ENCODE measurements around the gene CCSER1.
"Not testable (repeated sequence)": the region's sequence is repeated elsewhere in the genome, so short reads cannot be mapped to it uniquely, and the experiment has no call there.

CCSER1 gene

DNA sequence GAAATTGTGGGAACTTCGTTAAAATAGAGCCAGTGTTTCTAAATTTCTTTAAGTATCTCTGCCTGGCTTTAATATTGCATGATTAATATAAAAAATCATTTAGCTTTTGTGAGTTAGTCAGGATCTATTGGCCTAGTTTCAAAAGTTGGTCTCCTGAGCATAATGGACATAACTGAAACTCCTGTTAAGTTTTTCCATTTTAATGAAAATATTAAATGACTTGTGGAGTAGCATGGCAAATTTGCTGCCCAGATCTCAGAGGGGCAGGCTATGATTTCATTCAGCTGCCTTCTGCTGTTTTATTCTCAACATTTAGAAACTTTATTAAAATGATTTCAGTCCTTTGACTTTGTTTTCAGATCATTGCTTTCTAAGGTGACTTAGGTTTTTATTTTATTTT lies 1213.6 kb downstream of the CCSER1 start:
- no peaks in the 10 kb centered on the region for H3K36me3 ChIP-seq (ENCODE audit: insufficient read depth, low read length)
- H3K79me2 ChIP-seq (ENCODE audit: insufficient read depth, low read length), result no peaks in the 10 kb centered on the region
- no peaks in the 10 kb centered on the region for H3K4me1 ChIP-seq (ENCODE audit: insufficient read depth, low read length, poor library complexity, severe bottlenecking)
- H3K4me2 ChIP-seq (ENCODE audit: low read depth, low read length, poor library complexity, severe bottlenecking), result no peak overlapping the region
- H4K20me1 ChIP-seq (ENCODE audit: insufficient read depth, low read length, poor library complexity, severe bottlenecking), result no peaks in the 10 kb centered on the region
- no peaks in the 10 kb centered on the region for H3K9me2 ChIP-seq (replicated peaks; ENCODE audit: low read depth, low read length)
- H3K9ac ChIP-seq (ENCODE audit: low read depth, low read length, poor library complexity, severe bottlenecking), result no peak overlapping the region
- H3F3A ChIP-seq (ENCODE audit: low read depth), result no peaks in the 10 kb centered on the region
- H3K27me3 ChIP-seq (ENCODE audit: insufficient read depth, low read length, poor library complexity, severe bottlenecking), result no peaks in the 10 kb centered on the region
- H3K4me3 ChIP-seq (ENCODE audit: low read length, poor library complexity, severe bottlenecking), result no peak overlapping the region
- H2AFZ ChIP-seq (ENCODE audit: low read length), result no peak overlapping the region
- TF ChIP-seq, protein P1, sequence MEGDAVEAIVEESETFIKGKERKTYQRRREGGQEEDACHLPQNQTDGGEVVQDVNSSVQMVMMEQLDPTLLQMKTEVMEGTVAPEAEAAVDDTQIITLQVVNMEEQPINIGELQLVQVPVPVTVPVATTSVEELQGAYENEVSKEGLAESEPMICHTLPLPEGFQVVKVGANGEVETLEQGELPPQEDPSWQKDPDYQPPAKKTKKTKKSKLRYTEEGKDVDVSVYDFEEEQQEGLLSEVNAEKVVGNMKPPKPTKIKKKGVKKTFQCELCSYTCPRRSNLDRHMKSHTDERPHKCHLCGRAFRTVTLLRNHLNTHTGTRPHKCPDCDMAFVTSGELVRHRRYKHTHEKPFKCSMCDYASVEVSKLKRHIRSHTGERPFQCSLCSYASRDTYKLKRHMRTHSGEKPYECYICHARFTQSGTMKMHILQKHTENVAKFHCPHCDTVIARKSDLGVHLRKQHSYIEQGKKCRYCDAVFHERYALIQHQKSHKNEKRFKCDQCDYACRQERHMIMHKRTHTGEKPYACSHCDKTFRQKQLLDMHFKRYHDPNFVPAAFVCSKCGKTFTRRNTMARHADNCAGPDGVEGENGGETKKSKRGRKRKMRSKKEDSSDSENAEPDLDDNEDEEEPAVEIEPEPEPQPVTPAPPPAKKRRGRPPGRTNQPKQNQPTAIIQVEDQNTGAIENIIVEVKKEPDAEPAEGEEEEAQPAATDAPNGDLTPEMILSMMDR (conservative IDR thresholded peaks at IDR 0.05; ENCODE audit: low read length), result no peak
- TF ChIP-seq EZH2phosphoT487 (IDR thresholded peaks at IDR 0.05; ENCODE audit: borderline replicate concordance), result no peak
- H3K9me3 ChIP-seq (ENCODE audit: insufficient read depth, low read depth, low read length), result no peaks in the 10 kb centered on the region

DNA sequence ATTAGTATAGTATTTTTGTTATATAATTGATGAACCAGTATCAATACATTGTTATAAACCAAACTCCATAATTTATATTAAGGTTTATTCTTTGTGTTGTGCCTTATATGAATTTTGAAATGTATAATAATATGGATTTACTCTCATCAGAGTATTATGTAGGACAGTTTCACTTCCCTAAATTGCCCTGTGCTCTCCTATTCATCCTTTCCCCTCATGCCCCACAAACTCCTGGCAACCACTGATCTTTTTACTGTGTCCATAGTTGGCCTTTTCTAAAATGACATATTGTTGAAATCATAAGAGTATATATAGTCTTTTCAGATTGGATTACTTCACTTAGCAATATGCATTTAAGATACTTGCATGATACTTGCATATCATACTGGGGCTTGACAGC lies 1218.4 kb downstream of the CCSER1 start:
- H4K20me1 ChIP-seq (ENCODE audit: insufficient read depth, low read length, poor library complexity, severe bottlenecking), result no peaks in the 10 kb centered on the region
- H3K36me3 ChIP-seq (ENCODE audit: insufficient read depth, low read length), result no peaks in the 10 kb centered on the region
- H2AFZ ChIP-seq (ENCODE audit: low read length), result no peak overlapping the region
- H3K4me3 ChIP-seq (ENCODE audit: low read length, poor library complexity, severe bottlenecking), result no peak overlapping the region
- no peaks in the 10 kb centered on the region for H3K27me3 ChIP-seq (ENCODE audit: insufficient read depth, low read length, poor library complexity, severe bottlenecking)
- no peak overlapping the region for H3K4me2 ChIP-seq (ENCODE audit: low read depth, low read length, poor library complexity, severe bottlenecking)
- no peaks in the 10 kb centered on the region for H3K9me3 ChIP-seq (ENCODE audit: insufficient read depth, low read depth, low read length)
- H3K9me2 ChIP-seq (replicated peaks; ENCODE audit: low read depth, low read length), result no peaks in the 10 kb centered on the region
- H3K9ac ChIP-seq (ENCODE audit: low read depth, low read length, poor library complexity, severe bottlenecking), result no peak overlapping the region
- H3F3A ChIP-seq (ENCODE audit: low read depth), result no peaks in the 10 kb centered on the region
- H3K4me1 ChIP-seq (ENCODE audit: insufficient read depth, low read length, poor library complexity, severe bottlenecking), result no peaks in the 10 kb centered on the region
- TF ChIP-seq EZH2phosphoT487 (IDR thresholded peaks at IDR 0.05; ENCODE audit: borderline replicate concordance), result no peak
- TF ChIP-seq, protein P1 (conservative IDR thresholded peaks at IDR 0.05; ENCODE audit: low read length), result no peak
- H3K79me2 ChIP-seq (ENCODE audit: insufficient read depth, low read length), result no peaks in the 10 kb centered on the region

DNA sequence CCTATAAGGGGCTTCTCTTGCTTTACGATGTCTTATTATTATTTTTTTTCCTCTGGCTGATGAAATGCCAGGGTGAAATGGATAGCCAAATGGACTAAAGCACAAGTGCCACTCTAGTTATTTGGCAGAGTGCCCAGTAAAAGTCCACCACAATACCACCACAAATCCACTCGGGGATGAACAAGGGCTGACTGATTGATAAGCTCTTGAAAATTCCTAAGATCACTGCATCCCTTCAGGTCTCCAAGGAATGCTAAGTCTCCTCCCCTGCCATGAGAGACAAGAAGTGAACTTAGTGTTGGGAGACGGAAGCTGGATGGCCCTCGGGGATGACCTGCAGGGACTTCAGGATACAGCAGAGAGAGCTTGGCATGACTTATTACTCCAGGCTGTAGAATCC lies 1229.3 kb downstream of the CCSER1 start:
- H3F3A ChIP-seq (ENCODE audit: low read depth); H4K20me1 ChIP-seq (ENCODE audit: insufficient read depth, low read length, poor library complexity, severe bottlenecking); H3K4me1 ChIP-seq (ENCODE audit: insufficient read depth, low read length, poor library complexity, severe bottlenecking); H3K4me3 ChIP-seq (ENCODE audit: low read length, poor library complexity, severe bottlenecking); H3K4me2 ChIP-seq (ENCODE audit: low read depth, low read length, poor library complexity, severe bottlenecking); H2AFZ ChIP-seq (ENCODE audit: low read length); H3K9me2 ChIP-seq (replicated peaks; ENCODE audit: low read depth, low read length); H3K27me3 ChIP-seq (ENCODE audit: insufficient read depth, low read length, poor library complexity, severe bottlenecking); H3K79me2 ChIP-seq (ENCODE audit: insufficient read depth, low read length); H3K9me3 ChIP-seq (ENCODE audit: insufficient read depth, low read depth, low read length); H3K36me3 ChIP-seq (ENCODE audit: insufficient read depth, low read length); H3K9ac ChIP-seq (ENCODE audit: low read depth, low read length, poor library complexity, severe bottlenecking): not testable (repeated sequence)

DNA sequence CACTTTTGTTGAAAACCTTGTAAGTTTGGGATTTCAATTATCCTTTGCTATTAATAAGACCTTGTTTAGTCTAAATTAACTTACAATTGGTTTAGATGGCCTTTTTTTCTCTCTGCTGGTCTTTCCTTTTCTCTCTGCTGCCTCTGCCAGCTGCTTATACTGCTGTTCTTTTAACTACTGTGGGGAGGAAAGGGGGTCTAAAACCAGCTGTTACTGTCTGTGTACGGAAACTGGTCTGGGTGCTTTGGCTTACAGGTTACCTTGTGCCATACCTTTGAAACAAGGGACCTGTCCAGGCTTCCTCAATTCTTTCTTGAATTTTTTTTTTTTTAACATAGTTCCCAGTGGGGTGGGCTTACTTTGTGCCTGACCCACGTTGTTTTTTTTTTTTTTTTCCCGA lies 1230.8 kb downstream of the CCSER1 start:
- H3K36me3 ChIP-seq (ENCODE audit: insufficient read depth, low read length); H3K9me3 ChIP-seq (ENCODE audit: insufficient read depth, low read depth, low read length); H3K4me2 ChIP-seq (ENCODE audit: low read depth, low read length, poor library complexity, severe bottlenecking); H3K4me3 ChIP-seq (ENCODE audit: low read length, poor library complexity, severe bottlenecking); H3K79me2 ChIP-seq (ENCODE audit: insufficient read depth, low read length); H3K9me2 ChIP-seq (replicated peaks; ENCODE audit: low read depth, low read length); H3K27me3 ChIP-seq (ENCODE audit: insufficient read depth, low read length, poor library complexity, severe bottlenecking); H4K20me1 ChIP-seq (ENCODE audit: insufficient read depth, low read length, poor library complexity, severe bottlenecking); H3K4me1 ChIP-seq (ENCODE audit: insufficient read depth, low read length, poor library complexity, severe bottlenecking); H2AFZ ChIP-seq (ENCODE audit: low read length); H3F3A ChIP-seq (ENCODE audit: low read depth); H3K9ac ChIP-seq (ENCODE audit: low read depth, low read length, poor library complexity, severe bottlenecking): not testable (repeated sequence)

DNA sequence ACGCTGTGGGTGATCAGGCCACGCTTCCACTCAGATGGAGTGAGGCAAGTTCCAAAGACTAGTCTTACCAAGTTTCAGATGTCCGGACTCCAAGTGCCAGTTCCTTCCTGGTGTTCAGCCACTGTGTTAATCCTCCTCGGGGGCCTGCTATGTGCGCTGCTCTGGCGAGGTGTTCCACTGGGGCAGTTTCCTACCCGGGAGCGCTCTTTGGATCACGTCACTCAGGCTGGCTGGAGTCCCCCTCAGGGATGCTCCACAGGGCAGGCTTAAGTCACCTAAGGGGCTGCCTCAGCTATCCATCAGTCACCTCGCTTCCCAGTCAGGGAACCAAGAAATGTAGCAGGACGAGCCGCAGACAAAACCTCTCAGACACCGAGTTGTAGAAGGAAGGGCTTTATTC lies 1231.4 kb downstream of the CCSER1 start:
- not testable (repeated sequence) for H2AFZ ChIP-seq (ENCODE audit: low read length); H3K9me3 ChIP-seq (ENCODE audit: insufficient read depth, low read depth, low read length); H3K4me3 ChIP-seq (ENCODE audit: low read length, poor library complexity, severe bottlenecking); H3F3A ChIP-seq (ENCODE audit: low read depth); H3K27me3 ChIP-seq (ENCODE audit: insufficient read depth, low read length, poor library complexity, severe bottlenecking); H3K9me2 ChIP-seq (replicated peaks; ENCODE audit: low read depth, low read length); H3K4me2 ChIP-seq (ENCODE audit: low read depth, low read length, poor library complexity, severe bottlenecking); H3K4me1 ChIP-seq (ENCODE audit: insufficient read depth, low read length, poor library complexity, severe bottlenecking); H3K79me2 ChIP-seq (ENCODE audit: insufficient read depth, low read length); H3K36me3 ChIP-seq (ENCODE audit: insufficient read depth, low read length); H4K20me1 ChIP-seq (ENCODE audit: insufficient read depth, low read length, poor library complexity, severe bottlenecking); H3K9ac ChIP-seq (ENCODE audit: low read depth, low read length, poor library complexity, severe bottlenecking)

Data from Loucy (cell line).